ENCODE results near the gene ADPRS.

Gene ADPRS

DNA sequence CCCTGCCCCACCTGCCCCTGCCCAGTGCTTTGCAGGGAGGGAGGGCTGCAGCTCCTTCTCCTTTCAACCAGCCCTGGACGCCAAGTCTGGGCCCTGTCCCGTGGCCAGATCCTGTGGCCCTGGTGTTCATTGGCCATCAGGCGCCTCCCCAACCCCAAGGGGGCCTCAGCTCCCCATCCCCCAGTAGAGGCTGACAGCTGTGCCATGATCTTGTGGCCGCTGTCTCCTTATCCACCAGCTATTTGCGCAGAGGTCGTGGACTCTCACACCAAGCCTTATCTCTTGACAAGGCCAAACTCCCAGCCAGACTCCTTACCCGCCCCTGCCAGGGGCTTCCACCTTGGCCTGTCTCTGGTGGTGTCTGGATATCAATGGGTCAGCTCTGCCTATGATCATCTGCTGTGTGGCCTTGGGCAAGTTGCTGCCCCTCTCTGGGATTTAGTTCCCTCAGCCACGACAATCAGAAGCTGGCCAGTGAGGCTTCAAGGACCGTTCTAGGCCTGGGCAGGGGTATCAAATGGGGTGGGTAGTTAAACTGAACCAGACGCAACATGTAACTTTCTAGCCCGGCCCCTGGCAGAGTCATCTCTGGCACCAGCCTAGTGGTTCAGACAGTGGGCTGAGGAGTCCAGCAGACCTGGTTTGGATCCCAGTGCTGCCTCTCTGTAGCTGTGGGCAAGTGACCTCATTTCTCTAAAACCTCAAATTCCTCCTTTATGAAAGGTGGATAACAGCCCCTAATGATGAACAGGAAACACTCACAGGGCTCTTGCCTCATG is 39.6 kb downstream of the ADPRS start:
- Mint-ChIP-seq H3K9me3 (no peaks in the 10 kb centered on the region), H3K4me1 (peaks cover 27% of the 10 kb centered on the region), H3K4me3 (no peak overlapping the region), H3K27me3 (peaks cover 26% of the 10 kb centered on the region), H3K27ac (peak overlapping the region; percentile 24), H3K36me3 (no peaks in the 10 kb centered on the region)
- no peak for ATAC-seq

DNA sequence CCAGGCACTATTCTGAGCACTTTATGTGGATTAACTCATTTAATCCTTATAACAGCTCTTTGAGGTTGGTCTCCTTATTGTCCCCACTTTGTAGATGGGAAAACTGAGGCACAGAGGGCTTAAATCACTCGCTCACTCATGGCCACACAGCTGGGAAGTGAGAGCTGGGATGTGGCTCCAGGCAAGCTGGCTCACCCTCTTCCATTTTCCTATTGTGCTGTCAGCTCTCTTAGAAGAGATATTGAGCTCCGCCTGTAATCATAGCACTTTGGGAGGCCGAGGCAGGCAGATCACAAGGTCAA is 40.2 kb downstream of the ADPRS start:
- peaks cover 21% of the 10 kb centered on the region for H3K4me1 Mint-ChIP-seq
- H3K27ac Mint-ChIP-seq, result no peak overlapping the region
- H3K4me3 Mint-ChIP-seq, result no peak overlapping the region
- no peaks in the 10 kb centered on the region for H3K9me3 Mint-ChIP-seq
- H3K27me3 Mint-ChIP-seq, result peaks cover 26% of the 10 kb centered on the region
- H3K36me3 Mint-ChIP-seq, result no peaks in the 10 kb centered on the region
- no peak for ATAC-seq

DNA sequence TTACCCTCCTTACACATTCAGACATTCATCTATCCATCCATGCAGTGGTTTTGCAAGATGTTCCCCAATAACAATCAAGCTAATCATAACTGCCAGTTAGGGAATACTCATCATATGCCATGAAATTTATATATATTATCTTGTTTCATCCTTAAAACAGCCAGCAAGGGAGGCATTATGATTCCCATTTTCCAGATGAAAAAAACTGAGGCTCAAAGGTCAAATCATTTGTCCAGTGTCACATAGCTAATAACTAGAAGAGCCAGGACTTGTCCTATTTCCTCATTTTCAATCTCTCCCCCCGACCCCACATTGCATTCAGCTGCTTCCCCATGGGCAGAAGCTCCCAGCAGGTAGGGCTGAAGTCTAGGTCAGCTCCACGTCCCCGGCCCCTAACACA is 43.3 kb downstream of the ADPRS start:
- no peak for ATAC-seq
- Mint-ChIP-seq H3K4me1 (peaks cover 5% of the 10 kb centered on the region), H3K27ac (no peak overlapping the region), H3K9me3 (no peaks in the 10 kb centered on the region), H3K4me3 (no peak overlapping the region), H3K27me3 (no peaks in the 10 kb centered on the region), H3K36me3 (peaks cover 2% of the 10 kb centered on the region)

DNA sequence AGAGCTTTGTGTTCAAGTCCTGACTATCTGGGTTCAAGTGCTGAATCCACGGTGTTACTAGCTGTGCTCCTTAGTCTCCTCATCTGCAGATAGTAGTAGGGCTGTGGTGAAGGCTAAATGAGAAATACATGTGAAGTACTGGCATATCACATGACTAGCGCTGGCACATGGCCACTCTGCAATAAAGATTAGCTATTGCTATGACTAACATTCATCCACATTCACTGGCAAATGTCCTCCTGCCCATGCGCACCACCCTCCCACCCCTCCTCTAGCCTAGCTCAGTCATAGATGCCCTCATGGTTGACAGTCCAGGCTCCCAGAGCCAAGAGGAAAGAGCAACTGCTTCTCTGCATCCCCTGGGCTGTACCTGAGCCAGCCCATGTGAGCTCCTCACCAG is 44.8 kb downstream of the ADPRS start:
- Mint-ChIP-seq H3K4me1 (peaks cover 5% of the 10 kb centered on the region), H3K4me3 (no peak overlapping the region), H3K36me3 (peaks cover 17% of the 10 kb centered on the region), H3K27ac (no peak overlapping the region), H3K9me3 (no peaks in the 10 kb centered on the region), H3K27me3 (no peaks in the 10 kb centered on the region)
- no peak for ATAC-seq

DNA sequence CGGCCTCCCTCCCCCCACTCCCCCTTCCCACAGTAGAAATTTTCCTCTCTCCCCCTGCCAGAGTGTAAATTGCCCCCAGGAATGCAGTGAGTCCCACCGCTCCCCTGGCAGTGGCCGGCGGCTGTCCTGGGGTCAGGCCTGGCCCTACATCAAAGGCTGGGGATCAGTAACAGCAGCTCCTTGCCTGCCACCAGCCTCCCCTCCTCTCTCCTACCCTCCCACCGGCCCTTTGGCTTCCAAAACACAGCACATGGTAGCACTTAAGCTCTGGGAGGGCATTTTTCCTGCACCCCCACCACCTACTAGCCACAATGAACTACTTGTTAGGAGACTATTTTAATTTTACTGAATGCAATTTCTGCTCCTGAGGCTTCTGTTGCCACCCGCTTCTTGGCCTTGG is 45.3 kb downstream of the ADPRS start:
- peaks cover 19% of the 10 kb centered on the region for H3K36me3 Mint-ChIP-seq
- peaks cover 5% of the 10 kb centered on the region for H3K4me1 Mint-ChIP-seq
- no peaks in the 10 kb centered on the region for H3K27me3 Mint-ChIP-seq
- no peak for ATAC-seq
- no peaks in the 10 kb centered on the region for H3K9me3 Mint-ChIP-seq
- no peak overlapping the region for H3K4me3 Mint-ChIP-seq
- H3K27ac Mint-ChIP-seq, result no peak overlapping the region

DNA sequence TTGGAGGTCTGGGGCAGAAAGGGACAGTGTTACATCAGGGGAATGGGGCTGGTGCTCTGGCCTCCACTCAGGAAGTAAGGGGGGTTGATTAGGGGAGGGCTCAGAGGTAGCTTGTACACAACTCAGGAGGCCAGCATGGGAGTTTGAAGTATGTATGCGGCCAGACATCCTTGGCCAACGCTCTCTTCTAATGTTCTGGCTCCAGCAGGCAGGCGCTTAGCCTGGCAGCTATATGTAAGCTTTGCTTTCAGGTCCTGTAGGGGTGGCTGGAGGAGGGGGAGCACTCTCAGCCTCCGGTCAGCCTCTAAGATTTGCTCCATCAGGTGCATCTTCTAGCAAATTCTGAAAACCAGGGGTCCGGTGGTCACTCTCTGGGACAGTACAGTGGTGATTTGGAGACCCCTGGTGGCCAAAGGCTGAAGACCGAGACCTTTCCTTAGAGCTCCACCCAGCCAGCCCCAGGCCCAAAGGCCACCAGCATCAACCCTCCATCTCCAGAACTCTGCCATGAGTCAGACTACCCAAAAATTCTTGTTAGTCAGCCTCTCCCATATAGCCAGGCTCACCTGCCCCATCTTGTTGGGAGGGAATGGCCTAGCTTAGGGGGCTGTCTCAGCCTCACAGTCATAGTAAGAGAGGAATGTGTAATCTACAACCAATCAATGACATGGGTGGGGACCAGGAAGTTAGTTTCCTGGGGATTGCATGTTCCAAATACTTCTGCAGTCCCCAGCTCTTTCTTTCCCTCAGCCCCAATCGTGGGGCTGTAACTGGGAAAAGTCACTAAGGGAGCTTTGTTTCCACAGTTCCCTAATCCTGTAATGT is 46.0 kb downstream of the ADPRS start:
- Mint-ChIP-seq H3K4me1 (peaks cover 5% of the 10 kb centered on the region), H3K27ac (no peak overlapping the region), H3K27me3 (no peaks in the 10 kb centered on the region), H3K9me3 (no peaks in the 10 kb centered on the region), H3K36me3 (peaks cover 24% of the 10 kb centered on the region), H3K4me3 (no peak overlapping the region)
- peak; percentile 74 for ATAC-seq

DNA sequence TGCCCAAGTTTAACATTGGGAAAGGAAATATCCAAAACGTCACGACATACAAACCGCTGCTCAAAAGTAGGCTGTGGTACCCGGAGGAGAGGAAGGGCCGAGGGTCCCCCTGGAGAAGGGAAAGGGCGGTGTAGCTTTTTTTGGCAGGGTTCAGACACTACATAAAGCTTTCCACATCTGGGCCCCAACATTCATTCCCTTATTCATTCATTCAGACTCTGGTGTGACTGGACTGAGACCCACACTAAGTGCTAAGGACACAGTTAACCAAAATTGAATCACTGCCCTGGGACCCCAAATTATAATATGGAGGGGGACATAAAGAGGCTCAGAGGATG is 46.6 kb downstream of the ADPRS start:
- H3K36me3 Mint-ChIP-seq, result peaks cover 30% of the 10 kb centered on the region
- no peaks in the 10 kb centered on the region for H3K9me3 Mint-ChIP-seq
- H3K27me3 Mint-ChIP-seq, result no peaks in the 10 kb centered on the region
- no peak overlapping the region for H3K27ac Mint-ChIP-seq
- H3K4me1 Mint-ChIP-seq, result peaks cover 5% of the 10 kb centered on the region
- no peak overlapping the region for H3K4me3 Mint-ChIP-seq
- no peak for ATAC-seq

DNA sequence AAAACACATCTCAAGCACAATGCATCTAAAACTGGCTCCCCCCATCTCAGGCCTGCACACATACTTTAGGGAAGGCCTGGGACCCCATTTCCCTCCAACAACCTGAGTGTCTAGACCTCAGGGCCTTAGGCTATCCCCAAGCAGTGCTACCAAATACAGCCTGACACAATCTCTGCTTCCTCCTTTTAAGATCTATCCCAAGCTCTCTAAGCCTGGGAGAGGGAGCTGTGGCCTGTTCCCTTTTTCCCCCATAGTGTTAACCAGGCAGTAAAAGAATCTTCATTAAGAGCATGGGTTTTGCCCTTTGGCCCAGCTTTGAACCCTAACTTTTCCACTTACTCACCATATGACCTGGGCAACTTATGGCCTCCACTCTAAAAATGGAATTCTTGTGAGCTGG is 47.1 kb downstream of the ADPRS start:
- no peak overlapping the region for H3K4me3 Mint-ChIP-seq
- no peak for ATAC-seq
- H3K27ac Mint-ChIP-seq, result peak overlapping the region; percentile 4
- H3K4me1 Mint-ChIP-seq, result peaks cover 9% of the 10 kb centered on the region
- peaks cover 30% of the 10 kb centered on the region for H3K36me3 Mint-ChIP-seq
- H3K9me3 Mint-ChIP-seq, result no peaks in the 10 kb centered on the region
- no peaks in the 10 kb centered on the region for H3K27me3 Mint-ChIP-seq

DNA sequence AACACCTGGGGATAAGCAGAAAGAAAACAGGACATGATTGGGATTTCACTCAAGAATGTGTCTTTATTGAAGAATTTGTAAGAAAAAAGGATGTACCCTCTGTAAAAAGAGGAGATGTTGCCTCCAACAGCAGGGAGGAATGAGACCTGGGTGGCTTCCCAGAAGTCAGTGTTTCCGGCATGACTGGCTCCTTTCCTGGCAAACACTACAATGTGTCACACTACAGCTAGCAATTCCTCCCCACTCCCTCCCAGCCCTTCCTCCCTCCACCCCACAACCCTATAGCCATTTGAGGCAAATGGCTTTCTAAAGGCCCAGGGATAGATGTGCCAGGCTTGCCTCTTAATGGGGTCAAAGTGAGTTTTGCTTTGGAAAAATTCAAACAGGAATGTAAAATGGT is 47.8 kb downstream of the ADPRS start:
- H3K36me3 Mint-ChIP-seq, result peaks cover 30% of the 10 kb centered on the region
- ATAC-seq, result no peak
- H3K4me3 Mint-ChIP-seq, result no peak overlapping the region
- no peak overlapping the region for H3K27ac Mint-ChIP-seq
- no peaks in the 10 kb centered on the region for H3K9me3 Mint-ChIP-seq
- peaks cover 16% of the 10 kb centered on the region for H3K4me1 Mint-ChIP-seq
- H3K27me3 Mint-ChIP-seq, result no peaks in the 10 kb centered on the region

DNA sequence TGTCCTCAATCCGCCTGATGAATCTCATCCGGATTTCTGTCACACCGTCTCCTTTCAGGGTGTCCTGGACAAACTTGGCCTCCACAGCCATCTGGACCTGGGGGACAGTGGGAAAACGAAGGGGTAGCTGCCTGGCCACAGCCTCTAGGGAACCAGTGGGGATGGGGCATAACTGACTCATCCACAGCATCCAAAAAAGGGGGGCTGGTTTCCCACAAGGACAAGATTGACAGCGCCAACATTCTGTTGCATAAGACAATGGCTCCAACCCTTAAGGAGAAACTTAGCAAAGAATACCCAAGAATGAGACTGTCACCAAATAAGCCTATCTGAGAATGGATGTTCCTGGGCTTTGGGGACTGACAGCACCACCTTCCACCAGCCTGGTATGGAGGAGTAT is 48.5 kb downstream of the ADPRS start:
- no peak overlapping the region for H3K4me3 Mint-ChIP-seq
- H3K36me3 Mint-ChIP-seq, result peaks cover 30% of the 10 kb centered on the region
- ATAC-seq, result no peak
- peaks cover 23% of the 10 kb centered on the region for H3K4me1 Mint-ChIP-seq
- H3K9me3 Mint-ChIP-seq, result no peaks in the 10 kb centered on the region
- no peak overlapping the region for H3K27ac Mint-ChIP-seq
- H3K27me3 Mint-ChIP-seq, result no peaks in the 10 kb centered on the region

DNA sequence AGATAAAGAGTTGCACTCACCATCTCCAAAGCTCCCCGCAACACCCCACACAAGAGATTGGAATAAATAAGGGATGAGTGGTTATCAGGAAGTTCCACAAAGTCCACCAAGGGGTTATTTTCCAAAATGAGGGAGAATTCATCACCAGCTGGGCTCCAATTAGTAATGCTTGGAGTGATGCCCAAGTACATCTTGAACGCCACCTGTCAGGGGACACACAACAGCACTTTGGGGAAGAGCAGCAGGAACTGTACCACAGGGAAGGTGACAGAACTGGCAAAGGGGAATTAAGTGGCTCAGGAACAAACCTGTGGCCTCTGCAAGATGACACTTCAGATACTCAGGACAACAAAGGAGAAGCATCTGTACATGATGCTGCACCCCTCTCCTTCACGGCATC is 49.1 kb downstream of the ADPRS start:
- Mint-ChIP-seq H3K4me1 (peaks cover 25% of the 10 kb centered on the region), H3K36me3 (peaks cover 30% of the 10 kb centered on the region), H3K4me3 (no peak overlapping the region), H3K27me3 (no peaks in the 10 kb centered on the region), H3K27ac (no peak overlapping the region), H3K9me3 (no peaks in the 10 kb centered on the region)
- no peak for ATAC-seq

DNA sequence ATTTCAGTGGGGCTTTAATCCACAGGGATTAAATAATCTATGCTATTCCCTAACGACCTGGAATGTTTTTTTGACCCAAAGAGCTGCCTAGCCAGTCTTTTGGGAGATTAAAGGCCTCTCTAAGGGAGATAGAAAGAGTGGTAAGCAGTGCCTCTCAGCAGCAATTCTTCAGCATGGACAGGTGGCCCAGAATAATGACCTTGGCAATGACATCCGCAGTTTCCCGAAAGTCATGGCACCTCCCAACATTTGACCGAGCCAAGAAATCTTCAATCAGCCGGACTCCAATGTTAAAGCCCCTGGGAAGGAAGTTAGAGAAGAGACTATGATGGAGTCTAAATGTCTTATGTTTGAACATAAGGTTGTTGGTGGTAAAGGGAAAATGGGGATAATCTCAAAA is 50.8 kb downstream of the ADPRS start:
- H3K9me3 Mint-ChIP-seq, result no peaks in the 10 kb centered on the region
- no peaks in the 10 kb centered on the region for H3K27me3 Mint-ChIP-seq
- H3K4me1 Mint-ChIP-seq, result peaks cover 38% of the 10 kb centered on the region
- H3K36me3 Mint-ChIP-seq, result peaks cover 36% of the 10 kb centered on the region
- ATAC-seq, result no peak
- H3K4me3 Mint-ChIP-seq, result no peak overlapping the region
- no peak overlapping the region for H3K27ac Mint-ChIP-seq

DNA sequence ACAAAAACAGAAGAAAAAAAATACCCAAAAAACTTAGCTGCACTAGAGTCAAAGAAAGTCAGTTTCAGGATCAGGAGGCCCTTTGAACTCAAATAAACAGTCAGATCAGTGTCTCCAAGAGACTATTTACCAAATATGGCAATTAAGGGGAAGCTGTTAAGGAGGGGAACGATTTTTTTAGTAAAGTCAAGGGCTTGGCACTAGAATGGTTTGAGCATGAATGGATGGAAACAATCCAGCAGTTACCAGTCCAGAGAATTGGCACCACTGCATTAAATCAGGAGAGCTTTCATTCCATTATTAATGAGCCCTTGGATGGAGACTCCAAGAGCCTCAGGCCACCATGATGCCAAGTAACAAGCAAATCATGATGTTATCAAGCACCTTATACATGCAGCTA is 53.4 kb downstream of the ADPRS start:
- peaks cover 41% of the 10 kb centered on the region for H3K4me1 Mint-ChIP-seq
- no peak overlapping the region for H3K27ac Mint-ChIP-seq
- H3K4me3 Mint-ChIP-seq, result no peak overlapping the region
- no peak for ATAC-seq
- H3K9me3 Mint-ChIP-seq, result no peaks in the 10 kb centered on the region
- H3K36me3 Mint-ChIP-seq, result peaks cover 33% of the 10 kb centered on the region
- H3K27me3 Mint-ChIP-seq, result no peaks in the 10 kb centered on the region

DNA sequence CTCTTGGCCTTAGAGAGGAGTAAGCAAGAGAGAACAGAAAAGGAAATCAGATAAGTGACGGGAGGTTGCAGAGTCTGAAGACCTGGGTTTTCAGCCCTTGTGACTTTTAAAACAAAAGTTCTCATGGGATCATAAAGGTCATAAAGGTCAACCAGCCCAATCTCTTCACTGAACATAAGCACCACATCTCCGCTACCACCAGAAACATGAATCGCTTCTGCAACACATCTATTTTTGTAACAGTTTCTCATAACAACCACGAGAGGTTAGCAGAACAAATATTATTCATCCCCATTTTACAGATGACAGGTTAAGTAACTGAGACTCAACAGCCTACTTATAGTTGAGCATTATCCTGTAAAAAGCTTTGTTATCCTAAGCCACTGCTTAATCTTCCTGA is 54.7 kb downstream of the ADPRS start:
- no peak overlapping the region for H3K27ac Mint-ChIP-seq
- H3K4me3 Mint-ChIP-seq, result no peak overlapping the region
- peaks cover 20% of the 10 kb centered on the region for H3K36me3 Mint-ChIP-seq
- no peaks in the 10 kb centered on the region for H3K9me3 Mint-ChIP-seq
- ATAC-seq, result no peak
- H3K4me1 Mint-ChIP-seq, result peaks cover 51% of the 10 kb centered on the region
- no peaks in the 10 kb centered on the region for H3K27me3 Mint-ChIP-seq

Measured in stimulated activated memory B cell treated with anti-CD40 and anti-IgM and Interleukin-4, amounts not matched to agents 10 μg/mL and 1 μg/mL and 100 μg/mL, for 72 hours (primary cell).